MM.1S (cell line): Measurements from ENCODE around the gene GSG1L2.

Experiments
- DNase-seq: peaks from one replicate; pipeline ENCODE4 v3.0.0-alpha.2; 2015
- H2AFZ ChIP-seq: fragments of 300-600 bp; sonication (generic); 2 replicates; pipeline ENCODE4 v1.6.0; 2016; ENCODE audit warnings: antibody characterized with exemption, low read length
- H3F3A ChIP-seq: fragments of 300-600 bp; sonication (generic); 2 replicates; pipeline ENCODE4 v1.6.1; 2016; ENCODE audit warnings: mild to moderate bottlenecking, antibody characterized with exemption, low read length, moderate library complexity, mixed read lengths; ENCODE audit not compliant: insufficient read depth
- H3K27ac ChIP-seq: fragments of 300-600 bp; sonication (generic); 2 replicates; pipeline ENCODE4 v1.5.1; 2016; ENCODE audit warnings: mild to moderate bottlenecking, low read length
- H3K27me3 ChIP-seq: fragments of 300-600 bp; sonication (generic); replicated peaks from 2 replicates; pipeline ENCODE4 v1.6.0; 2016; ENCODE audit warnings: low read length; ENCODE audit not compliant: insufficient read depth
- H3K36me3 ChIP-seq: fragments of 300-600 bp; sonication (generic); replicated peaks from 2 replicates; pipeline ENCODE4 v1.6.1; 2016; ENCODE audit warnings: mild to moderate bottlenecking, low read length, mixed read lengths; ENCODE audit not compliant: insufficient read depth
- H3K4me1 ChIP-seq: fragments of 300-600 bp; sonication (generic); 2 replicates; pipeline ENCODE4 v1.6.1; 2016; ENCODE audit warnings: low read length, mixed read lengths
- H3K4me2 ChIP-seq: fragments of 300-600 bp; sonication (generic); 2 replicates; pipeline ENCODE4 v1.6.0; 2016; ENCODE audit warnings: low read depth, low read length
- H3K4me3 ChIP-seq: fragments of 300-600 bp; sonication (generic); 2 replicates; pipeline ENCODE4 v1.5.1; 2016; ENCODE audit warnings: low read length, mixed read lengths
- H3K79me2 ChIP-seq: fragments of 300-600 bp; sonication (generic); 2 replicates; pipeline ENCODE4 v1.6.1; 2016; ENCODE audit warnings: mixed run types, low read length, mixed read lengths
- H3K9ac ChIP-seq: fragments of 300-600 bp; sonication (generic); 2 replicates; pipeline ENCODE4 v1.6.1; 2016; ENCODE audit warnings: low read length, mixed read lengths
- H3K9me2 ChIP-seq: fragments of 300-600 bp; sonication (generic); replicated peaks from 2 replicates; pipeline ENCODE4 v1.6.1; 2016; ENCODE audit warnings: mild to moderate bottlenecking, low read length, mixed read lengths; ENCODE audit not compliant: insufficient read depth
- H3K9me3 ChIP-seq: fragments of 300-600 bp; sonication (generic); replicated peaks from 2 replicates; pipeline ENCODE4 v1.6.1; 2016; ENCODE audit warnings: mild to moderate bottlenecking, low read length, mixed read lengths; ENCODE audit not compliant: insufficient read depth
- H4K20me1 ChIP-seq: fragments of 300-600 bp; sonication (generic); 2 replicates; pipeline ENCODE4 v1.6.1; 2016; ENCODE audit warnings: mild to moderate bottlenecking, low read length, moderate library complexity, mixed read lengths; ENCODE audit not compliant: insufficient read depth
- EZH2 ChIP-seq: fragments of 300-600 bp; sonication (generic); optimal IDR thresholded peaks from 2 replicates; pipeline ENCODE3; 2017; ENCODE audit warnings: low read depth, mild to moderate bottlenecking, antibody characterized with exemption, low read length, mixed read lengths
- EZH2phosphoT487 ChIP-seq: fragments of 300-600 bp; sonication (generic); IDR thresholded peaks from 2 replicates; pipeline ENCODE4 v1.6.1; 2018; ENCODE audit warnings: antibody characterized with exemption, low read length
- TF ChIP-seq, protein P1 (sequence below): fragments of 300-600 bp; sonication (generic); IDR thresholded peaks from 2 replicates; pipeline ENCODE4 v1.5.1; 2016; ENCODE audit warnings: antibody characterized with exemption, low read length, mixed read lengths

Gene GSG1L2

DNA sequence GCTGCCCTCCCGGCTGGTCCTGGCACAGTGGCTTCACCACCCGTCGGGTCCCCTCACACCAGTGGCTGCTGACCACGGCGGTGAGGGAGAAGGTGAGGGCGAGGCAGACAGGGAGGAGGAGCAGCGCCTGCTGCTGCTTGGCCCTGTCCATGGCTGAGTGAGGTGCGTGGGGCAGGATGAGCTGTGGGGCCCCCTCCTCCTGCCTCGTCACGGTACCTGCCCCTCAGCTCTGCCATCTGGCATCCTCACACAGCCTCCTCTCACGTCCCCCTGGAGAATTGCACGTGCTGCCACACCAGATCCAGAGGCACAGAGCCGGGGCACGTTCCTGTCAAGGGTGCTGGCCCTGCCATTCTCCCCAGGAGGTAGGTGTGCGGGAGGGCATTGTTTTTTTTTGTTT, at the start of gene GSG1L2:
Gene GSG1L2 (minus strand): TSS at position 159 of the 400 bp plus-strand sequence. CDS start 8 bp downstream, at position 151.
- Histone ChIP-seq H3K36me3 (no peaks in the 10 kb centered on the region), H3K27me3 (no peaks in the 10 kb centered on the region), H3K4me3 (no peak within 1 kb of the TSS), H4K20me1 (no peaks in the 10 kb centered on the region), H3K27ac (no peak within 1 kb of the TSS), H3K9me2 (no peaks in the 10 kb centered on the region), H3K9me3 (no peaks in the 10 kb centered on the region), H3K4me2 (no peak within 1 kb of the TSS), H3K79me2 (no peaks in the 10 kb centered on the region), H2AFZ (no peak within 1 kb of the TSS), H3F3A (no peaks in the 10 kb centered on the region), H3K4me1 (no peaks in the 10 kb centered on the region), H3K9ac (no peak within 1 kb of the TSS)
- TF ChIP-seq, protein P1, sequence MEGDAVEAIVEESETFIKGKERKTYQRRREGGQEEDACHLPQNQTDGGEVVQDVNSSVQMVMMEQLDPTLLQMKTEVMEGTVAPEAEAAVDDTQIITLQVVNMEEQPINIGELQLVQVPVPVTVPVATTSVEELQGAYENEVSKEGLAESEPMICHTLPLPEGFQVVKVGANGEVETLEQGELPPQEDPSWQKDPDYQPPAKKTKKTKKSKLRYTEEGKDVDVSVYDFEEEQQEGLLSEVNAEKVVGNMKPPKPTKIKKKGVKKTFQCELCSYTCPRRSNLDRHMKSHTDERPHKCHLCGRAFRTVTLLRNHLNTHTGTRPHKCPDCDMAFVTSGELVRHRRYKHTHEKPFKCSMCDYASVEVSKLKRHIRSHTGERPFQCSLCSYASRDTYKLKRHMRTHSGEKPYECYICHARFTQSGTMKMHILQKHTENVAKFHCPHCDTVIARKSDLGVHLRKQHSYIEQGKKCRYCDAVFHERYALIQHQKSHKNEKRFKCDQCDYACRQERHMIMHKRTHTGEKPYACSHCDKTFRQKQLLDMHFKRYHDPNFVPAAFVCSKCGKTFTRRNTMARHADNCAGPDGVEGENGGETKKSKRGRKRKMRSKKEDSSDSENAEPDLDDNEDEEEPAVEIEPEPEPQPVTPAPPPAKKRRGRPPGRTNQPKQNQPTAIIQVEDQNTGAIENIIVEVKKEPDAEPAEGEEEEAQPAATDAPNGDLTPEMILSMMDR: no peak
- no peak for TF ChIP-seq EZH2
- TF ChIP-seq EZH2phosphoT487: no peak
- no peak for DNase-seq

DNA sequence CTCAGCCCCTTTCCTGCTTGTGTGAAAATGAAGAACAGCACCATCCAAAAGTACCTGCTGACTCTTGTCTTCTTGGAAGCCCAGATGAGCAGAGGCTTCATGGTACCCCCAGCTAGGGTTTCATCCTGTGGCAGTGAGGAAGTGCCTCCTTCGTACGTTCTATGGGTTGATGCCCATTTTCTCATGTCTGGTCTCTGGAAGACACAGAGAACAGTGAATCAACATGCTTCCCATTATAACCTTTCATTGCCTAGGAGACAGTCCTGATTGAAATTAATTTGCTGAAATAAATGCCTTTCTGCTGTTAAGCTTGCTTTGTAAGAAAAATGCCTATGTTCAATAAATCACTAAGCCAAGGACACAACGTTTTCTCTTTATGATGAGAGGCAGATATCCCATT, 46.7 kb upstream of the GSG1L2 start:
- Histone ChIP-seq H3K4me1 (no peaks in the 10 kb centered on the region), H4K20me1 (no peaks in the 10 kb centered on the region), H3K9ac (no peak overlapping the region), H3K79me2 (no peaks in the 10 kb centered on the region), H3K9me3 (no peaks in the 10 kb centered on the region), H3F3A (no peaks in the 10 kb centered on the region), H2AFZ (no peak overlapping the region), H3K36me3 (no peaks in the 10 kb centered on the region), H3K4me2 (no peak overlapping the region), H3K4me3 (no peak overlapping the region), H3K9me2 (no peaks in the 10 kb centered on the region), H3K27ac (no peak overlapping the region), H3K27me3 (no peaks in the 10 kb centered on the region)
- no peak for DNase-seq
- no peak for TF ChIP-seq EZH2
- TF ChIP-seq, protein P1: no peak
- no peak for TF ChIP-seq EZH2phosphoT487

DNA sequence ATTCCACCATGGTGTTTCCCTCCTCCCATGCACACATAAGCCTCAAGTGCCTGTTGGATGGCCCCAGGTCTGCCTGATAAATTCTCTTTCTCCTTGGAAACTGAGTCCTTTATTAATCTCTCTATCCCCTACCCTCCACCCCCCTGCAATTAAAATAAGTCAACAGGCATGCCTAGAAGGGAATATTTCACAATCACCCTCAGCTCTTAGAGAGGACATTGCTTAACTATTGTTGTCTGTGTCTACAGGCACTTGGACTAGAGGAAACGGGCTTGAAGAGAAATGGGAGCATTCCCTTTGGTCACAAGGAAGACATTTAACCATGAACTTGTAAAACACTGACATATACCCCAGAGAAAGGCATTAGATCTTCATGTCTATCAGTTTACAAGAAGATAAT, 43.7 kb upstream of the GSG1L2 start:
- no peak for DNase-seq
- Histone ChIP-seq H3K36me3 (no peaks in the 10 kb centered on the region), H3K4me2 (no peak overlapping the region), H3K79me2 (no peaks in the 10 kb centered on the region), H3K9me3 (no peaks in the 10 kb centered on the region), H3K9me2 (no peaks in the 10 kb centered on the region), H4K20me1 (no peaks in the 10 kb centered on the region), H3F3A (no peaks in the 10 kb centered on the region), H2AFZ (no peak overlapping the region), H3K27ac (no peak overlapping the region), H3K4me3 (no peak overlapping the region), H3K27me3 (no peaks in the 10 kb centered on the region), H3K4me1 (no peaks in the 10 kb centered on the region), H3K9ac (no peak overlapping the region)
- TF ChIP-seq, protein P1: no peak

DNA sequence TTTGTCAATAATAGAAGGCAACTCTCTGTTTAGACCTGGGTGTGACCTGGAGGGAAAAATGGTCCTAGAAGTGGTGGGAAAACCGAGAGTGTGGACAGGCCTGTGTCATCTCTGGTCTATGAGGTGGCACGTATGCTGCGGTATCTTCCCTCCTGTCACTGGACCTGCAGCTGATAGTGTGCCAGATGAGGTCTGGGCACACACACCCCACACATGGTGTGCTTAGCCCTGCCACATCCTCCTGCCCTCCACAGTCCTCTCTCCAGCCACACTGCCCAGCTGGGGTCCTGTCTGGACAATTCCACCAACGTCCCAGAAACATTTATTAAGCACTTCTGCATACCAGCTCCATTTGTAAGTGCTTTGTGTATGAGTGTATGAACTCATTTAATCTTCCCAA, 41.1 kb upstream of the GSG1L2 start:
- Histone ChIP-seq H3K79me2 (no peaks in the 10 kb centered on the region), H3K9me3 (no peaks in the 10 kb centered on the region), H3K4me2 (no peak overlapping the region), H3K9me2 (no peaks in the 10 kb centered on the region), H3F3A (no peaks in the 10 kb centered on the region), H3K36me3 (no peaks in the 10 kb centered on the region), H4K20me1 (no peaks in the 10 kb centered on the region), H3K4me1 (no peaks in the 10 kb centered on the region), H3K4me3 (no peak overlapping the region), H3K27ac (no peak overlapping the region), H2AFZ (no peak overlapping the region), H3K9ac (no peak overlapping the region), H3K27me3 (no peaks in the 10 kb centered on the region)
- DNase-seq: no peak
- TF ChIP-seq EZH2phosphoT487: no peak
- no peak for TF ChIP-seq EZH2
- TF ChIP-seq, protein P1: no peak
